Measurements from ENCODE around the gene RPAIN.

GRCh38 chr17:5434984-5435383 is 15.0 kb downstream of the RPAIN start:
- TF ChIP-seq POLR2A (IDR thresholded peaks at IDR 0.05) (no peak), CTCF (IDR thresholded peaks at IDR 0.05) (no peak), POLR2AphosphoS5 (IDR thresholded peaks at IDR 0.05) (no peak), EP300 (IDR thresholded peaks at IDR 0.05) (no peak)
